Neural cell (in vitro differentiated cells): ENCODE data around the gene OR51E1. TPM values are rescaled to one million over a fixed set of nuclear protein-coding genes. Genes with fewer than 3 reads are reported as not detected.

Experiments
- H2AFZ ChIP-seq: fragments of 200-600, 300-800 bp; sonication (generic), shearing (Covaris generic); 2 replicates; pipeline ENCODE4 v1.6.0; 2014; ENCODE audit warnings: low read depth, mild to moderate bottlenecking, antibody characterized with exemption, low read length, moderate library complexity
- H3F3A ChIP-seq: fragments of 200-600 bp; shearing (Covaris generic); 2 replicates; pipeline ENCODE4 v1.6.1; 2016; ENCODE audit warnings: mild to moderate bottlenecking, moderate library complexity, mixed read lengths, antibody characterized with exemption, low read length; ENCODE audit not compliant: insufficient read depth, poor library complexity, severe bottlenecking
- H3K27ac ChIP-seq: fragments of 200-600, 300-800 bp; sonication (generic), shearing (Covaris generic); 2 replicates; pipeline ENCODE4 v1.5.1; 2014; ENCODE audit warnings: mild to moderate bottlenecking, low read length, moderate library complexity
- H3K27me3 ChIP-seq: fragments of 300-800, 200-600 bp; sonication (generic), shearing (Covaris generic); 2 replicates; pipeline ENCODE4 v1.6.0; 2014; ENCODE audit warnings: mild to moderate bottlenecking, low read depth, low read length, moderate library complexity; ENCODE audit not compliant: insufficient read depth
- H3K36me3 ChIP-seq: fragments of 300-800, 200-600 bp; sonication (generic), shearing (Covaris generic); 2 replicates; pipeline ENCODE4 v1.5.1; 2014; ENCODE audit warnings: mild to moderate bottlenecking, antibody characterized with exemption, low read length, moderate library complexity; ENCODE audit not compliant: insufficient read depth
- H3K4me2 ChIP-seq: fragments of 300-800, 200-600 bp; sonication (generic), shearing (Covaris generic); 2 replicates; pipeline ENCODE4 v1.6.0; 2014; ENCODE audit warnings: mild to moderate bottlenecking, low read length
- H3K4me3 ChIP-seq: fragments of 300-800, 200-600 bp; sonication (generic), shearing (Covaris generic); 2 replicates; pipeline ENCODE4 v1.5.1; 2014; ENCODE audit warnings: mild to moderate bottlenecking, low read length, moderate library complexity
- H3K79me2 ChIP-seq: fragments of 200-600 bp; shearing (Covaris generic); replicated peaks from 2 replicates; pipeline ENCODE4 v1.6.0; 2014; ENCODE audit warnings: mild to moderate bottlenecking, low read length, moderate library complexity; ENCODE audit not compliant: insufficient read depth
- H3K9ac ChIP-seq: fragments of 300-800, 200-600 bp; sonication (generic), shearing (Covaris generic); 2 replicates; pipeline ENCODE4 v1.6.1; 2016; ENCODE audit warnings: mild to moderate bottlenecking, low read length, mixed read lengths
- H3K9me2 ChIP-seq: fragments of 200-600 bp; shearing (Covaris generic); 2 replicates; pipeline ENCODE4 v1.6.1; 2016; ENCODE audit warnings: mild to moderate bottlenecking, low read length, mixed read lengths; ENCODE audit not compliant: insufficient read depth
- H3K9me3 ChIP-seq: fragments of 200-600, 300-800 bp; sonication (generic), shearing (Covaris generic); 2 replicates; pipeline ENCODE4 v1.6.1; 2016; ENCODE audit warnings: mild to moderate bottlenecking, mixed run types, low read length, moderate library complexity, mixed read lengths
- H4K20me1 ChIP-seq: fragments of 200-600 bp; shearing (Covaris generic); 2 replicates; pipeline ENCODE4 v1.6.1; 2016; ENCODE audit warnings: mild to moderate bottlenecking, mixed run types; ENCODE audit not compliant: insufficient read depth
- CTCF ChIP-seq: fragments of 450-650 bp; IDR thresholded peaks from 2 replicates; pipeline ENCODE4 v1.5.1; 2014; ENCODE audit warnings: antibody characterized with exemption, mild to moderate bottlenecking, moderate library complexity; ENCODE audit not compliant: poor library complexity, severe bottlenecking
- EP300 ChIP-seq: fragments of 450-650 bp; conservative IDR thresholded peaks from 2 replicates; pipeline ENCODE4 v1.6.1; 2014; ENCODE audit warnings: antibody characterized with exemption, mild to moderate bottlenecking, moderate library complexity; ENCODE audit not compliant: poor library complexity, severe bottlenecking
- EZH2 ChIP-seq: fragments of 200-600, 300-800 bp; shearing (Covaris generic), sonication (generic); IDR thresholded peaks from 2 replicates; pipeline ENCODE4 v1.6.1; 2014; ENCODE audit warnings: antibody characterized with exemption, low read length, borderline replicate concordance, mild to moderate bottlenecking; ENCODE audit not compliant: insufficient read depth, poor library complexity, severe bottlenecking
- MXI1 ChIP-seq: fragments of 450-650 bp; conservative IDR thresholded peaks from 2 replicates; pipeline ENCODE4 v1.6.1; 2014; ENCODE audit warnings: antibody characterized with exemption, mild to moderate bottlenecking; ENCODE audit not compliant: poor library complexity, severe bottlenecking
- POLR2AphosphoS5 ChIP-seq: IDR thresholded peaks from 2 replicates; pipeline ENCODE4 v1.6.1; 2012
- RAD21 ChIP-seq: fragments of 450-650 bp; conservative IDR thresholded peaks from 2 replicates; pipeline ENCODE4 v1.6.1; 2014; ENCODE audit warnings: antibody characterized with exemption, mild to moderate bottlenecking, moderate library complexity
- REST ChIP-seq: IDR thresholded peaks from 2 replicates; pipeline ENCODE4 v1.6.1; 2012; ENCODE audit warnings: borderline replicate concordance
- SMC3 ChIP-seq: fragments of 450-650 bp; conservative IDR thresholded peaks from 2 replicates; pipeline ENCODE4 v1.6.1; 2014; ENCODE audit warnings: antibody characterized with exemption, mild to moderate bottlenecking, moderate library complexity; ENCODE audit not compliant: poor library complexity
- TAF1 ChIP-seq: IDR thresholded peaks from 2 replicates; pipeline ENCODE4 v1.6.1; 2012; ENCODE audit warnings: low read depth
- polyA plus RNA-seq: library from polyadenylated mRNA; depleted of rRNA; stranded (reverse); fragments of >200 nt; gene quantifications from 2 replicates; pipeline ENCODE4 v1.2.3, GENCODE V29; 2014

Gene OR51E1
- polyA plus RNA-seq, 1 donor from 2014 or later = not detected

- H3K27ac ChIP-seq = peak overlapping the region; percentile 37
- H3K4me3 ChIP-seq = peak overlapping the region; percentile 21
- no peaks in the 10 kb centered on the region for H3K79me2 ChIP-seq
- H3K9me2 ChIP-seq = no peaks in the 10 kb centered on the region
- peaks cover 6% of the 10 kb centered on the region for H3F3A ChIP-seq
- no peak overlapping the region for H3K9ac ChIP-seq
- no peaks in the 10 kb centered on the region for H4K20me1 ChIP-seq
- no peaks in the 10 kb centered on the region for H3K9me3 ChIP-seq
- no peaks in the 10 kb centered on the region for H3K36me3 ChIP-seq
- no peak overlapping the region for H3K4me2 ChIP-seq
- no peaks in the 10 kb centered on the region for H3K27me3 ChIP-seq
- no peak overlapping the region for H2AFZ ChIP-seq
- no peak for TF ChIP-seq MXI1
- peak; percentile 71 for TF ChIP-seq POLR2AphosphoS5
- TF ChIP-seq REST = peak; percentile 88
- peak; percentile 76 for TF ChIP-seq EP300
- no peak for TF ChIP-seq EZH2
- TF ChIP-seq SMC3 = no peak
These were observed 31.8 kb upstream of the OR51E1 start for GRCh38 chr11:4611986-4612385.

GRCh38 chr11:4615856-4616444, 27.8 kb upstream of the OR51E1 start:
- Histone ChIP-seq H3K4me2 (no peak overlapping the region), H3K9me2 (no peaks in the 10 kb centered on the region), H2AFZ (no peak overlapping the region), H3K79me2 (no peaks in the 10 kb centered on the region), H3K27ac (no peak overlapping the region), H3F3A (peaks cover 6% of the 10 kb centered on the region), H3K4me3 (no peak overlapping the region), H3K9ac (no peak overlapping the region), H3K9me3 (no peaks in the 10 kb centered on the region), H4K20me1 (no peaks in the 10 kb centered on the region), H3K36me3 (no peaks in the 10 kb centered on the region), H3K27me3 (no peaks in the 10 kb centered on the region)
- TF ChIP-seq TAF1 (no peak), EZH2 (no peak)

GRCh38 chr11:4619514-4619913, 24.3 kb upstream of the OR51E1 start:
- no peaks in the 10 kb centered on the region for H3K9me3 ChIP-seq

More at GRCh38 chr11:4619514-4619913, 24.3 kb upstream of the OR51E1 start:
- Histone ChIP-seq H3K36me3 (no peaks in the 10 kb centered on the region), H3K4me3 (no peak overlapping the region), H3K9ac (no peak overlapping the region), H3K27ac (no peak overlapping the region), H3K9me2 (no peaks in the 10 kb centered on the region), H3F3A (no peaks in the 10 kb centered on the region), H2AFZ (no peak overlapping the region), H3K27me3 (no peaks in the 10 kb centered on the region), H4K20me1 (no peaks in the 10 kb centered on the region), H3K79me2 (no peaks in the 10 kb centered on the region), H3K4me2 (no peak overlapping the region)
- TF ChIP-seq RAD21 = no peak
- no peak for TF ChIP-seq TAF1
- TF ChIP-seq EP300 = no peak
- no peak for TF ChIP-seq CTCF
- TF ChIP-seq EZH2 = no peak
- no peak for TF ChIP-seq REST
- no peak for TF ChIP-seq POLR2AphosphoS5
- TF ChIP-seq SMC3 = no peak
- no peak for TF ChIP-seq MXI1
